WTC11 (cell line): Measurements from ENCODE around the gene PRPF40B. TPM values are rescaled to one million over a fixed set of nuclear protein-coding genes. Genes with fewer than 3 reads are reported as not detected.

Experiments used
- ATAC-seq: fragments of 200-7000 bp; cut with Tn5 transposase; 2 replicates; pipeline ENCODE4 v1.10.0; 2021; ENCODE audit warnings: mild to moderate bottlenecking, moderate library complexity
- CTCF ChIA-PET: fragments of 300-600 bp; sonication (Branson Sonifier 250); formaldehyde crosslinking; loops from one replicate; lab custom pipeline; 2021; ENCODE audit warnings: antibody characterized with exemption; lab: Charles Lee
- POLR2A ChIA-PET: fragments of 350-600 bp; sonication (Branson Sonifier 250); formaldehyde crosslinking; loops from one replicate; lab custom pipeline; 2021; ENCODE audit warnings: antibody characterized with exemption; lab: Charles Lee
- DNase-seq: peaks from one replicate; pipeline ENCODE4 v3.0.0; 2021; ENCODE audit warnings: low spot score
- H3K27ac Mint-ChIP-seq: 2 replicates; pipeline ENCODE4 v1.8.0; 2021; ENCODE audit warnings: mixed read lengths
- H3K27me3 Mint-ChIP-seq: 2 replicates; pipeline ENCODE4 v1.8.0; 2021; ENCODE audit warnings: low read depth, mild to moderate bottlenecking, moderate library complexity, mixed read lengths
- H3K36me3 Mint-ChIP-seq: 2 replicates; pipeline ENCODE4 v1.8.0; 2021; ENCODE audit warnings: mixed read lengths
- H3K4me1 Mint-ChIP-seq: 2 replicates; pipeline ENCODE4 v1.8.0; 2022; ENCODE audit warnings: mixed read lengths
- H3K4me3 Mint-ChIP-seq: 2 replicates; pipeline ENCODE4 v1.8.0; 2021; ENCODE audit warnings: mild to moderate bottlenecking, moderate library complexity, mixed read lengths
- H3K9me3 Mint-ChIP-seq: 2 replicates; pipeline ENCODE4 v1.8.0; 2021; ENCODE audit warnings: mixed read lengths
- AR ChIP-seq: fragments of 250-450 bp; sonication (Bioruptor Pico); IDR thresholded peaks from 2 replicates; pipeline ENCODE4 v1.9.0; 2021; ENCODE audit warnings: mild to moderate bottlenecking
- ATF1 ChIP-seq: sonication (generic); formaldehyde crosslinking; IDR thresholded peaks from 2 replicates; pipeline ENCODE4 v1.8.1; 2023; ENCODE audit warnings: mild to moderate bottlenecking, moderate library complexity, missing genetic modification reagents
- CBFB ChIP-seq: sonication (generic); formaldehyde crosslinking; IDR thresholded peaks from 2 replicates; pipeline ENCODE4 v1.8.1; 2022; ENCODE audit warnings: mild to moderate bottlenecking, low read depth, missing genetic modification reagents
- CDX4 ChIP-seq: fragments of 250-450 bp; sonication (Bioruptor Pico); IDR thresholded peaks from 2 replicates; pipeline ENCODE4 v1.9.0; 2021; ENCODE audit warnings: moderate library complexity, mild to moderate bottlenecking, inconsistent platforms, borderline replicate concordance
- ERG ChIP-seq: fragments of 250-450 bp; sonication (Bioruptor Pico); IDR thresholded peaks from 2 replicates; pipeline ENCODE4 v1.8.0; 2021; ENCODE audit warnings: mild to moderate bottlenecking
- FOXP4 ChIP-seq: sonication (generic); formaldehyde crosslinking; IDR thresholded peaks from 2 replicates; pipeline ENCODE4 v1.8.0; 2022; ENCODE audit warnings: mild to moderate bottlenecking, missing genetic modification reagents
- HMGXB4 ChIP-seq: sonication (generic); formaldehyde crosslinking; IDR thresholded peaks from 2 replicates; pipeline ENCODE4 v1.8.1; 2023; ENCODE audit warnings: mild to moderate bottlenecking, moderate library complexity, missing genetic modification reagents
- NFATC4 ChIP-seq: fragments of 250-450 bp; sonication (Bioruptor Pico); IDR thresholded peaks from 2 replicates; pipeline ENCODE4 v1.9.0; 2021; ENCODE audit warnings: mild to moderate bottlenecking
- NFYB ChIP-seq: sonication (generic); formaldehyde crosslinking; conservative IDR thresholded peaks from 2 replicates; pipeline ENCODE4 v1.8.0; 2022; ENCODE audit warnings: low read depth, missing genetic modification reagents
- OVOL2 ChIP-seq: fragments of 250-450 bp; sonication (Bioruptor Pico); IDR thresholded peaks from 2 replicates; pipeline ENCODE4 v1.9.0; 2021; ENCODE audit warnings: mild to moderate bottlenecking, borderline replicate concordance
- SMAD4 ChIP-seq: sonication (generic); formaldehyde crosslinking; IDR thresholded peaks from 2 replicates; pipeline ENCODE4 v1.8.0; 2022; ENCODE audit warnings: mild to moderate bottlenecking, missing genetic modification reagents
- STAT6 ChIP-seq: sonication (generic); formaldehyde crosslinking; conservative IDR thresholded peaks from 2 replicates; pipeline ENCODE4 v1.8.1; 2023; ENCODE audit warnings: mild to moderate bottlenecking, low read depth, missing genetic modification reagents, moderate library complexity
- ZBTB43 ChIP-seq: sonication (generic); formaldehyde crosslinking; IDR thresholded peaks from 2 replicates; pipeline ENCODE4 v1.8.1; 2023; ENCODE audit warnings: mild to moderate bottlenecking, missing genetic modification reagents
- ZNF671 ChIP-seq: fragments of 250-450 bp; sonication (Bioruptor Pico); IDR thresholded peaks from 2 replicates; pipeline ENCODE4 v1.8.0; 2021; ENCODE audit warnings: mild to moderate bottlenecking
- total RNA-seq: library from RNA; stranded (reverse); gene quantifications from 3 replicates; pipeline ENCODE4 v1.2.3, GENCODE V29; 2021

The PRPF40B gene
- total RNA-seq, 1 experiment from 2014 or later, result 46.0 TPM

- ChIA-PET POLR2A (interaction anchor here (1.2 kb wide), 1 partner anchor 12 kb away, joined by 4 read pairs; no protein-coding TSS in a partner anchor), CTCF (interaction anchor here (1.2 kb wide), 1 partner anchor 47 kb away, joined by 3 read pairs; no protein-coding TSS in a partner anchor)
- H3K36me3 Mint-ChIP-seq, result no peaks in the 10 kb centered on the region
- peaks cover 4% of the 10 kb centered on the region; the same call in 1 of the 2 replicates for H3K4me1 Mint-ChIP-seq
- TF ChIP-seq CBFB (CRISPR knock-in tag), result no peak
- TF ChIP-seq ERG (CRISPR knock-in tag), result no peak
- TF ChIP-seq ATF1 (CRISPR knock-in tag), result no peak
- TF ChIP-seq FOXP4 (CRISPR knock-in tag), result no peak
- no peak for TF ChIP-seq STAT6
- TF ChIP-seq ZNF671, result no peak
- no peak for TF ChIP-seq SMAD4 (CRISPR knock-in tag)
- TF ChIP-seq AR (CRISPR knock-in tag), result no peak
- no peak for TF ChIP-seq CDX4
- no peak for TF ChIP-seq NFYB
- no peak for TF ChIP-seq OVOL2 (CRISPR knock-in tag)
- no peak for TF ChIP-seq ZBTB43
- no peak for TF ChIP-seq HMGXB4 (CRISPR knock-in tag)
- TF ChIP-seq NFATC4 (CRISPR knock-in tag), result no peak
- no peak for DNase-seq
- no peak overlapping the region for H3K27ac Mint-ChIP-seq
- no peak overlapping the region for H3K4me3 Mint-ChIP-seq
- ATAC-seq, result no peak
- H3K9me3 Mint-ChIP-seq, result no peaks in the 10 kb centered on the region
- H3K27me3 Mint-ChIP-seq, result no peaks in the 10 kb centered on the region
Measured at GRCh38 chr12:49684310-49684854, 61.0 kb downstream of the PRPF40B start.
